ENCODE measurements around the gene WWP2.
A peak's percentile ranks its signal among the peaks of the same experiment; 100 is the strongest.
"Not testable (repeated sequence)": the region's sequence is repeated elsewhere in the genome, so short reads cannot be mapped to it uniquely, and the experiment has no call there.

WWP2 gene

DNA sequence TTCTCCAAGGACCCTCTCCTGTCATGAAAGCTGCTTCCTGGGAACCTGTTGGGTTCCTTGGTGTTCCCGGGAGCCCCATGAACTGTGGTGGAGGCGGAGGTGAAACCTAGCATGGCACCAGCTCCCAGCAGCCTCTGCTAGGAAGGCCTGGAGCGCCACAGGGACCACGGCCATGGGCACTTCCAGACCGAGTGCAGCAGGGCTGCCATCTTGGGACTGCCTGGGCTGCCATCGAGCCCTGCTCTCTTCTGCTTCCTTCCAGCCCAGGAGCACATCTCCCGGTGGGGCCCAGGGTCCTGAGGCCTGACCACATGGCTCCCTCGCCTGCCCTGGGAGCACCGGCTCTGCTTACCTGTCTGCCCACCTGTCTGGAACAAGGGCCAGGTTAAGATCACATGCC lies 201.2 kb downstream of the WWP2 start:
- H3K9me3 ChIP-seq (ENCODE audit: control insufficient read depth, insufficient read depth, low read length); H3K27ac ChIP-seq (ENCODE audit: low read length); H3K36me3 ChIP-seq (ENCODE audit: control insufficient read depth, insufficient read depth, low read length); H3K27me3 ChIP-seq (ENCODE audit: control insufficient read depth, insufficient read depth, low read length); DNase-seq (ENCODE audit: low read depth, low spot score); H3K4me3 ChIP-seq (ENCODE audit: low read length); H3K4me1 ChIP-seq (ENCODE audit: control insufficient read depth, insufficient read depth, low read length): not testable (repeated sequence)
- no CpG with 5 or more reads among the region's 9 CpGs for WGBS (ENCODE audit: insufficient coverage, insufficient read length)

DNA sequence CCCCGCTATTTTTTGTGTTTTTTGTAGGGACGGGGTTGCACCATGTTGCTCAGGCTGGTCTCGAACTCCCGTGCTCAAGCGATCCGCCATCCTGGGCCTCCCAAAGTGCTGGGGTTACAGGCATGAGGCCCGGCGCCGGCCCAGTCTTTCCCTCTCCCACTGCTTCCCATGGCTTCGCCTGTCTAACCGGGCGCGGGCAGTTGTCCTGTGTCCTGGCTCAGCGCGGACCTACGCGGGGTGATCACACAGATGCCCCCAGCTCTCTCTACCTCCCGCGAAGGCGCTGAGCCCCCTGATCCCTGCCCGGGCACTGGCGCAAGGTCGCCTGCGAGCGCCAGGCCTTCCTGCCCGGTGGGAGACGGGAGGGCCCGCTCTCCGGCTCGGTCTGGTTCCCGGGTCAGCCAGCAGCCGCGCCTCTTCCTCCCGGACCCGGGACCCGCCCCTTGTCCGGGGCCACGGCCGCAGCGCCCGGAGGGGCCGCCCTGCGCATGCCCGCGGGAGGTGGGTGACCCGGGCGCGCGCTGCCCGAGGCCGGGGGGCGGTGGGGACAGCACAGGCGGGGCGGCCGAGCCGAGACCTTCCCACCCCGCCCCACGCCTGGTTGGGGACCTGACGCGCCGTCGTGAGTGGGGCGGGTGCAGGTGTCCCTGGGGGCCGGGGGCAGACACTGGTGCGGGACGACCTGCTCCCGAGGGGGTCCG lies 203.0 kb downstream of the WWP2 start:
- not testable (repeated sequence) for H3K27me3 ChIP-seq (ENCODE audit: control insufficient read depth, insufficient read depth, low read length); H3K27ac ChIP-seq (ENCODE audit: low read length); H3K4me1 ChIP-seq (ENCODE audit: control insufficient read depth, insufficient read depth, low read length); DNase-seq (ENCODE audit: low read depth, low spot score); H3K36me3 ChIP-seq (ENCODE audit: control insufficient read depth, insufficient read depth, low read length); H3K9me3 ChIP-seq (ENCODE audit: control insufficient read depth, insufficient read depth, low read length)
- H3K4me3 ChIP-seq (ENCODE audit: low read length), result peak overlapping the region; percentile 56
- WGBS (ENCODE audit: insufficient coverage, insufficient read length), result no CpG with 5 or more reads among the region's 68 CpGs

DNA sequence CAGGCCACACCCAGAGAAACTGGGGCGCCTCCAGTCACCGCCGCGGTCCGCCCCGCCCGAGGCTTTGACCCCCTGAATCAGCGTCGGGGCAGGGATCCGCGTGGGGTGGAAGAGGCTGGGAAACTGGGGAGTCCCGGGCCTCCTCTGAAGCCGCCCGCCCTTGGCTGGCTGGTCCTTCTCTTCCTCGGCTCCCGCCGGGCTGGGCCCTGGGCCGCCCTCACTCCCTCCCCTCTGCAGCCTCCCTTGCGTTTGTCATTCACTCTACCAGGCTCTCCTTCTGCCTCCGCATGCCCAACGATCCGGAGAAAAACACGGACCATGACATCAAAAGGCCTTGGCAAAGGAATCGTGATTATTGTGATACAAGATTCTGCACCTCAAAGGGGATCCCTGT lies 203.5 kb downstream of the WWP2 start:
- H3K27ac ChIP-seq (ENCODE audit: low read length); H3K36me3 ChIP-seq (ENCODE audit: control insufficient read depth, insufficient read depth, low read length); H3K27me3 ChIP-seq (ENCODE audit: control insufficient read depth, insufficient read depth, low read length); H3K4me1 ChIP-seq (ENCODE audit: control insufficient read depth, insufficient read depth, low read length); H3K4me3 ChIP-seq (ENCODE audit: low read length); H3K9me3 ChIP-seq (ENCODE audit: control insufficient read depth, insufficient read depth, low read length); DNase-seq (ENCODE audit: low read depth, low spot score): not testable (repeated sequence)
- WGBS (ENCODE audit: insufficient coverage, insufficient read length), result no CpG with 5 or more reads among the region's 24 CpGs

DNA sequence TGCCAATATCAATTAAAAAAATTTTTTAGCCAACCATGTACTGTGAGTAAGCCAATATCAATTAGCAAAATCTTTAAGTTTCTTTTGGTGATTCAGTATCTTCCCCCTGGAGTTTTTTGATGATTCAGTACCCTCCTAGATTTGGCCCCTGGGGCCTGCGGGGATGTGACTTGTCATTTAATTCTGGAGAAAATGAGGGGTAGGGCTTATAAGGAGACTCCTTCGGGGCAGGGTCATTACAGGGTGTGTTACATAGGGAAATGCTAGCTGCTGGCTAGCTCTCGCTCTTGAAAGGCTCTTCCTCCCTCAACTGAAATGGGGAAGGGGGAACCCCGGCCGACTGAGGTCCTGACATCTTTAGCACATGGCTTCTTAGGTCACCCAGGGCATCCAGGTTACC lies 205.6 kb downstream of the WWP2 start:
- H3K9me3 ChIP-seq (ENCODE audit: control insufficient read depth, insufficient read depth, low read length); H3K27me3 ChIP-seq (ENCODE audit: control insufficient read depth, insufficient read depth, low read length); DNase-seq (ENCODE audit: low read depth, low spot score); H3K4me1 ChIP-seq (ENCODE audit: control insufficient read depth, insufficient read depth, low read length); H3K27ac ChIP-seq (ENCODE audit: low read length); H3K4me3 ChIP-seq (ENCODE audit: low read length); H3K36me3 ChIP-seq (ENCODE audit: control insufficient read depth, insufficient read depth, low read length): not testable (repeated sequence)
- no CpG with 5 or more reads among the region's 5 CpGs for WGBS (ENCODE audit: insufficient coverage, insufficient read length)

DNA sequence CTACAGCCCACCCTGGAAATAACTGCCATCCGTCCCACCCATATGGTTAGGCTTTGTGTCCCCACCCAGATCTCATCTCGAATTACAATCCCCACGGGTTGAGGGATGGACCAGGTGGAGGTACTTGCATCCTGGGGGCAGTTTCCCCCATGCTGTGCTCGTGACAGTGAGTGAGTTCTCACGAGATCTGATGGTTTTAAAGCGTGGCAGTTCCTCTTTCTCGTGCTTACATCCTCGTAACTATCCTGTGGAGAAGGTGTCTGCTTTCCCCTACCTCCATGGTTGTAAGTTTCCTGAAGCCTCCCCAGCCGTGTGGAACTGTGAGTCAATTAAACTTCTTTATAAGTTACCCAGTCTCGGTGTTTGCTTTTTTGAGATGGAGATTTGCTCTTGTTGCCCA lies 206.0 kb downstream of the WWP2 start:
- not testable (repeated sequence) for H3K27ac ChIP-seq (ENCODE audit: low read length); DNase-seq (ENCODE audit: low read depth, low spot score); H3K36me3 ChIP-seq (ENCODE audit: control insufficient read depth, insufficient read depth, low read length); H3K27me3 ChIP-seq (ENCODE audit: control insufficient read depth, insufficient read depth, low read length); H3K4me3 ChIP-seq (ENCODE audit: low read length); H3K9me3 ChIP-seq (ENCODE audit: control insufficient read depth, insufficient read depth, low read length); H3K4me1 ChIP-seq (ENCODE audit: control insufficient read depth, insufficient read depth, low read length)
- WGBS (ENCODE audit: insufficient coverage, insufficient read length), result no CpG with 5 or more reads among the region's 10 CpGs

DNA sequence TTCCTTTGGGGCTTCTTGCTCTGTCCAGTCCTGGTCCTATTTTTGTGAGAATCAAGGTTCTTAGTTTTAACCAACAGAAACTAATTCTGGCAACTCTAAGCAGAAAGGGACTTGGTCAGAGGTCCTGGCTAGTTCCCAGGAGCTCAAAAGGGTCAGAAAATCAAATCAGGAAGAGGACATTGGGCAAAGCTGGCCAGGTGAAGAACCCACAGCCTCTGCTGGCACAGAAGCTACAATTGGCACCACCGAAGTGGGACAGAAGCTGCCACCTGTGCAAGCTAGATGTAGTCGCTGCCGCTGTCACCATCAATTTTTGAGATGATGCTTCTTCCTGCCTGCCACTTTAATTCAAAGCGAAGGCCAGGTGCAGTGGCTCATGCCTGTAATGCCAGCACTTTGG lies 207.5 kb downstream of the WWP2 start:
- H3K27ac ChIP-seq (ENCODE audit: low read length); H3K36me3 ChIP-seq (ENCODE audit: control insufficient read depth, insufficient read depth, low read length); DNase-seq (ENCODE audit: low read depth, low spot score); H3K4me3 ChIP-seq (ENCODE audit: low read length); H3K4me1 ChIP-seq (ENCODE audit: control insufficient read depth, insufficient read depth, low read length); H3K9me3 ChIP-seq (ENCODE audit: control insufficient read depth, insufficient read depth, low read length); H3K27me3 ChIP-seq (ENCODE audit: control insufficient read depth, insufficient read depth, low read length): not testable (repeated sequence)
- WGBS (ENCODE audit: insufficient coverage, insufficient read length), result no CpG with 5 or more reads among the region's 4 CpGs

DNA sequence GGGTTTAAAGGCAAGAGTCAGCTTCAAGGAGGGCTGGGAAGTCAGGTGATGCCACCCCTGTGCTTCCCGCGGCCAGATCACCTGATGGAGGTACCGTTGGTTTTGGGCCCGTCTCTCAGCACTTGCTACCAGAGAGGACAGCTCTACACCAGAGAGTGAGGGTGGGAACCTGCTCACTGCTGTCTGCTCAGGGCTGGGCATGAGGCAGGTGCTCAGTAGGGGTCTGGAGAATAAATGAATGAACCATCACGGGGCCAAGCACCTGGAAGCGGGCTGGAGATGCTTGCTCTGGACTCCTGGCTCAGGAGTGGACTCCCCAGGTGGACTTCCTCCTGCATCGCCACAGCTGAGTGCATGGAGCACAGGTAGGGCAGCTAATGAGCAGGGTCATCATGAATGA lies 210.0 kb downstream of the WWP2 start:
- no CpG with 5 or more reads among the region's 7 CpGs for WGBS (ENCODE audit: insufficient coverage, insufficient read length)
- not testable (repeated sequence) for H3K9me3 ChIP-seq (ENCODE audit: control insufficient read depth, insufficient read depth, low read length); H3K4me3 ChIP-seq (ENCODE audit: low read length); H3K4me1 ChIP-seq (ENCODE audit: control insufficient read depth, insufficient read depth, low read length); DNase-seq (ENCODE audit: low read depth, low spot score); H3K27ac ChIP-seq (ENCODE audit: low read length); H3K27me3 ChIP-seq (ENCODE audit: control insufficient read depth, insufficient read depth, low read length); H3K36me3 ChIP-seq (ENCODE audit: control insufficient read depth, insufficient read depth, low read length)

DNA sequence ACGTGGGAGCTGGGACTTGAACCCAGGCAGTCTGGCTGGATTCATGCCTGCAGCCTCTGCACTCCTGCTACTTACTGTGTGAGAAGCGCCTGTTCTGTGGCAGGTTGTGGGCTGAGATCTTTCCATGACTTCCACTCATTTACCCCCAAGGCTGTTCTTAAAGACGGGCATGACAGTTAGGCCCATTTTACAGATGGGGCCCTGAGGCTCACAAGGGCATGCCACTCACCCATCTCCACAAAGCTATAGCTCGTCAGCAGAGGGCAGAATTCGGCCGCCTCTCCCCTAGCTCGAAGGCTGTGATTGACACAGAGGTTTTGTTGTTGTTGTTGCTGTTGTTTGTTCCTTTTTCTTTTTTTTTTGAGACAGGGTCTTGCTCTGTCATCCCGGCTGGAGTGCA lies 210.8 kb downstream of the WWP2 start:
- not testable (repeated sequence) for H3K4me3 ChIP-seq (ENCODE audit: low read length); H3K27ac ChIP-seq (ENCODE audit: low read length); H3K9me3 ChIP-seq (ENCODE audit: control insufficient read depth, insufficient read depth, low read length); H3K27me3 ChIP-seq (ENCODE audit: control insufficient read depth, insufficient read depth, low read length); H3K36me3 ChIP-seq (ENCODE audit: control insufficient read depth, insufficient read depth, low read length); DNase-seq (ENCODE audit: low read depth, low spot score); H3K4me1 ChIP-seq (ENCODE audit: control insufficient read depth, insufficient read depth, low read length)
- WGBS (ENCODE audit: insufficient coverage, insufficient read length), result no CpG with 5 or more reads among the region's 8 CpGs

DNA sequence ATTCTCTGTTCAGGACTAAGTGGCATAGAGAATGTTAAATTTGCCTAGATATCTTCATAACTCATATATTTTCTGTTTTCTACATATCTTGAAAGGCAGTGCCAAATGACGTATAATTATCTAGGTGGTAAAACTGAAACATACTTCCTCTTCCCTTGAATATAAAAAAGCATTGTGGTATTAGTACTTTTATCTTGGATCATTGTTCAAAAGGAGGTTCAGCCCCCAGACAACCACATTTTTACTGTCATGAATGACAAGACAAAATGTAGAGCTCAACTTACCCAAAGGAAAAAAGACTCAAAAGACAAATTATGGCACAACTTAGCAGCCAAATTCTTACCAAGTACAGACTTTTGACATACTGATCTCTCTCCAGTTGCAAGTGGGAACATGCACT lies 223.1 kb downstream of the WWP2 start:
- H3K27ac ChIP-seq (ENCODE audit: low read length); DNase-seq (ENCODE audit: low read depth, low spot score); H3K36me3 ChIP-seq (ENCODE audit: control insufficient read depth, insufficient read depth, low read length); H3K4me3 ChIP-seq (ENCODE audit: low read length); H3K4me1 ChIP-seq (ENCODE audit: control insufficient read depth, insufficient read depth, low read length); H3K9me3 ChIP-seq (ENCODE audit: control insufficient read depth, insufficient read depth, low read length); H3K27me3 ChIP-seq (ENCODE audit: control insufficient read depth, insufficient read depth, low read length): not testable (repeated sequence)
- no CpG with 5 or more reads among the region's 1 CpG for WGBS (ENCODE audit: insufficient coverage, insufficient read length)
